Colonic mucosa (tissue), 4 donors: ENCODE results near the gene SUSD3. TPM values are rescaled to one million over a fixed set of nuclear protein-coding genes. Genes with fewer than 3 reads are reported as not detected.
"Not testable (repeated sequence)": the region's sequence is repeated elsewhere in the genome, so short reads cannot be mapped to it uniquely, and the experiment has no call there.

Experiments used
- DNase-seq: peaks from one replicate; pipeline ENCODE4 v3.0.0-alpha.2; 2020
- H3K27ac ChIP-seq: fragments of 200-600 bp; one replicate; pipeline ENCODE4 v1.8.0; 2021
- H3K27me3 ChIP-seq: fragments of 200-600 bp; one replicate; pipeline ENCODE4 v1.8.0; 2021
- H3K36me3 ChIP-seq: fragments of 200-600 bp; one replicate; pipeline ENCODE4 v1.8.0; 2021
- H3K4me1 ChIP-seq: fragments of 200-600 bp; one replicate; pipeline ENCODE4 v1.8.0; 2021; ENCODE audit warnings: mild to moderate bottlenecking
- H3K4me3 ChIP-seq: fragments of 200-600 bp; one replicate; pipeline ENCODE4 v1.8.0; 2021
- H3K9ac ChIP-seq, 2 donors: one replicate each; pipeline ENCODE4 v1.7.0; 2013; ENCODE audit warnings: control low read depth in 2 of 2, low read depth in 2 of 2, low read length in 2 of 2
- H3K9me3 ChIP-seq: fragments of 200-600 bp; one replicate; pipeline ENCODE4 v1.8.0; 2021
- CTCF ChIP-seq: fragments of 200-600 bp; IDR thresholded peaks from one replicate; pipeline ENCODE4 v1.8.0; 2022; ENCODE audit warnings: antibody characterized with exemption, mild to moderate bottlenecking
- intact Hi-C: fragments of 100-400 bp; cut with DNase I; formaldehyde crosslinking; loops from one replicate; pipeline ENCODE4 v1.14.1; 2022
- total RNA-seq, 2 donors: library from RNA; stranded (reverse); fragmentation: NEBNext Ultra II Directional in 1 of 2; extraction: Animal tissue kit (Norgen Biotek cat#: 25700) in 1 of 2; gene quantifications; one replicate each; pipeline ENCODE4 v1.2.1, GENCODE V29; 2021
- donor health status: healthy.
- donor health status: DM: no; HTN: no; CAD: no.
- donor health status: DM: no; HTN: no; CAD: no.

SUSD3 gene
- total RNA-seq, 2 donors from 2014 or later = 1.6 to 2.2 TPM

GRCh38 chr9:93012963-93013855 is 45.3 kb upstream of the SUSD3 start:
- intact Hi-C loops = no loop called here
- no peaks in the 10 kb centered on the region for H3K9me3 ChIP-seq
- H3K36me3 ChIP-seq = no peaks in the 10 kb centered on the region
- no peak overlapping the region for H3K27ac ChIP-seq
- TF ChIP-seq CTCF = no peak
- H3K4me3 ChIP-seq = no peak overlapping the region
- H3K4me1 ChIP-seq = no peaks in the 10 kb centered on the region
- no peaks in the 10 kb centered on the region for H3K27me3 ChIP-seq
- DNase-seq = peak; percentile 10
- no peak overlapping the region for H3K9ac ChIP-seq

GRCh38 chr9:93013856-93014582 is 44.5 kb upstream of the SUSD3 start:
- no peak for TF ChIP-seq CTCF
- peak; percentile 7 for DNase-seq
- H3K9me3 ChIP-seq = no peaks in the 10 kb centered on the region
- intact Hi-C loops = no loop called here
- no peaks in the 10 kb centered on the region for H3K27me3 ChIP-seq
- no peaks in the 10 kb centered on the region for H3K4me1 ChIP-seq
- no peaks in the 10 kb centered on the region for H3K36me3 ChIP-seq
- no peak overlapping the region for H3K9ac ChIP-seq
- H3K27ac ChIP-seq = no peak overlapping the region
- no peak overlapping the region for H3K4me3 ChIP-seq

GRCh38 chr9:93015190-93015589 is 43.3 kb upstream of the SUSD3 start:
- H3K4me1 ChIP-seq, H3K9me3 ChIP-seq, intact Hi-C loops, H3K9ac ChIP-seq, H3K27ac ChIP-seq, H3K27me3 ChIP-seq, H3K36me3 ChIP-seq, H3K4me3 ChIP-seq: not testable (repeated sequence)
- DNase-seq = peak; percentile 6

- H3K9ac ChIP-seq = no peak overlapping the region
- H3K36me3 ChIP-seq = no peaks in the 10 kb centered on the region
- no peak overlapping the region for H3K27ac ChIP-seq
- H3K27me3 ChIP-seq = no peaks in the 10 kb centered on the region
- no peaks in the 10 kb centered on the region for H3K4me1 ChIP-seq
- no peak for TF ChIP-seq CTCF
- H3K9me3 ChIP-seq = no peaks in the 10 kb centered on the region
- H3K4me3 ChIP-seq = no peak overlapping the region
- DNase-seq = no peak
- intact Hi-C loops = no loop called here
Observed at GRCh38 chr9:93017621-93018020, 40.9 kb upstream of the SUSD3 start.

GRCh38 chr9:93020151-93020550 is 38.4 kb upstream of the SUSD3 start:
- Histone ChIP-seq H3K9me3 (no peaks in the 10 kb centered on the region), H3K36me3 (no peaks in the 10 kb centered on the region), H3K4me3 (no peak overlapping the region), H3K9ac (no peak overlapping the region), H3K27ac (no peak overlapping the region), H3K27me3 (no peaks in the 10 kb centered on the region), H3K4me1 (no peaks in the 10 kb centered on the region)
- no peak for TF ChIP-seq CTCF
- intact Hi-C loops = no loop called here
- no peak for DNase-seq
